Mesenteric fat pad (tissue), 1 donor: ENCODE results near the gene NDUFS8. TPM values are rescaled to one million over a fixed set of nuclear protein-coding genes. Genes with fewer than 3 reads are reported as not detected.

Experiments used
- DNase-seq: peaks from one replicate; pipeline ENCODE4 v3.0.0-alpha.2; 2020; ENCODE audit warnings: low spot score
- total RNA-seq: library from RNA; stranded (reverse); fragmentation: NEBNext Ultra II Directional; extraction: Animal tissue kit (Norgen Biotek cat#: 25700); gene quantifications from one replicate; pipeline ENCODE4 v1.2.1, GENCODE V29; 2021
- donor health status: DM: yes; HTN: yes; CAD: no.

Gene NDUFS8
- total RNA-seq, 1 donor from 2014 or later, result 134 TPM

GRCh38 chr11:68048681-68049508, 18.4 kb downstream of the NDUFS8 start:
- no peak for DNase-seq

DNA sequence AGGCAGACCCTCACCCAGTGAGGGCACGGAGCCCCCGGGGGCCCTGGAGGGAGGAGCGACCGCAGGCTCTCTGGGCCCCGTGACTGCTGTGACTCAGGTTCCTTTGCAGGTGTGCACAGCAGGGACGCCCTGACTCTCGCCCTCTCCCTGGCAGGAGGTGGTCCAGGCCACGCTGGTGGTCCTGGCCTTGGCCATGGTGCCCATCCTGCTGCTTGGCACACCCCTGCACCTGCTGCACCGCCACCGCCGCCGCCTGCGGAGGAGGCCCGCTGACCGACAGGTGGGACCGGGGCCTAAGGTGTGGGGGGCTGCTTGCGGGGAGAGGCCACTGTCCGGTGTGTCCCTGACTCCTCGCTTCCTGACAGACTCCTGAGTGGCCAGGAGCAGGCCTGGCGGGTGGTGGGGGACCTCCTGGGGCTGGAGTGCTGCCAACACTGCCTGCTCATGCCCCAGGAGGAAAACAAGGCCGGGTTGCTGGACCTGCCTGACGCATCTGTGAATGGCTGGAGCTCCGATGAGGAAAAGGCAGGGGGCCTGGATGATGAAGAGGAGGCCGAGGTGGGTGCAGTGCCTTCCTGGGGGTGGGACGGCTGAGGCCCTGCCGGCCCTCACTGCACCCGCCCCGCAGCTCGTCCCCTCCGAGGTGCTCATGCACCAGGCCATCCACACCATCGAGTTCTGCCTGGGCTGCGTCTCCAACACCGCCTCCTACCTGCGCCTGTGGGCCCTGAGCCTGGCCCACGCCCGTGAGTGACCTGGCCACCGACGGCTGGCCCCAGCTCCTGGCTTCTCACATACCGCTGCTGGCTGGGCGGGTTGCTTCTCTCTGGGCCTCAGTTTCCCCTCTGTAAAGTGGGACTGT, 19.3 kb downstream of the NDUFS8 start:
- DNase-seq, result no peak

DNA sequence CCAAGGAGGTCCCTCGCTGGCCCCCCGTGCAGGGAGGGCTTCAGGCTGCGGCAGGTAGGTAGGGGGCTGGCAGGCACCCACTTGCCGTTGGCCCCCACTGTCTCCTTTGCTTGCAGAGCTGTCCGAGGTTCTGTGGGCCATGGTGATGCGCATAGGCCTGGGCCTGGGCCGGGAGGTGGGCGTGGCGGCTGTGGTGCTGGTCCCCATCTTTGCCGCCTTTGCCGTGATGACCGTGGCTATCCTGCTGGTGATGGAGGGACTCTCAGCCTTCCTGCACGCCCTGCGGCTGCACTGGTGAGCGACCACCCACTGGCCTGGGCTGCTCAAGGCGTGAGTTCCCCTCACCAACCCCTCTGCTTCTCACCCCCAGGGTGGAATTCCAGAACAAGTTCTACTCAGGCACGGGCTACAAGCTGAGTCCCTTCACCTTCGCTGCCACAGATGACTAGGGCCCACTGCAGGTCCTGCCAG, 19.9 kb downstream of the NDUFS8 start:
- no peak for DNase-seq

DNA sequence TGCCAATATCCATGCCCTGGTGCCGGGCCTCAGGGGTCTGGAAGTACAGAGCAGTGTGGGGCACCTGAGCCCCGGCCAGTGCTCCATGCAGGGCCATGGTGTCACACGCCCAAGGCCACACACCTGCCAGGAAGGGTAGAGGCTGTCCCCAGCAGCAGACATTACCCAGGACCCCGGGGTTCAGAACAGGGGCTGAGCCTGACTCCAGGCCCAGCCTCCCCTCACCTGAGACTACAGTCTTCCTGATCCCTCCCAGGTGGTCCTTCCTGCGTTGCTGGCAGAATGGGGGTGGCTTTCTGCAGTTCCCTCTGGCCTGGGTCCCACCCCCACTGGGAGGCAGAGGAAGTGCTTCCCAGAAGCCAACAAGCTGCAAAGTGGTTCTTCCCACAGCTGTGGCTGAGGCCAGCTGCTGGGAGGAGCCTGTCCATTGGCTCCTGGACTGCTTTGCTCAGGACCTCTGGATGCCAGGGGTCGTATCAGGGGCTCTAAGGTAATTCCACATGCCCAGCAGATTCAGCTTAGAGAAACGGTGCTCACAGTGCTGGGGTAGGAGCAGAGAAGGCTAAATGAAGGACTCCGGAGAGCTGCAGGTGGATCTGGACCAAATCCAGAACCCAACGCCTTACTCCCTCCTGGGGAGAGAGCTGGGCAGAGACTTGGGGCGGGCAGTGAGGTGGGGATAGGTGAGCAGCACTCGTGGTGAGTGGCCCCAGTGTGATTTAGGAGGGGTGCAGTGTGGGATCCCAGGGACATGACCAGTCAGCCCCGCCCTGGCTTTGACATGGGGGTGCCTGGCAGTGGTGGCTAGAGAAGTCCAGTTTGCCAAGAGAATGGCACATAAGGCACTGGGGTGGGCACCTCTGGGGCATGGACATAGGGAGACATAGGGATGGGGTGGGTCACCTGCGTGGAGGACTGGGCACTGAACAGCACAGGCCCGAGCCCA, 21.0 kb downstream of the NDUFS8 start:
- DNase-seq, result no peak

DNA sequence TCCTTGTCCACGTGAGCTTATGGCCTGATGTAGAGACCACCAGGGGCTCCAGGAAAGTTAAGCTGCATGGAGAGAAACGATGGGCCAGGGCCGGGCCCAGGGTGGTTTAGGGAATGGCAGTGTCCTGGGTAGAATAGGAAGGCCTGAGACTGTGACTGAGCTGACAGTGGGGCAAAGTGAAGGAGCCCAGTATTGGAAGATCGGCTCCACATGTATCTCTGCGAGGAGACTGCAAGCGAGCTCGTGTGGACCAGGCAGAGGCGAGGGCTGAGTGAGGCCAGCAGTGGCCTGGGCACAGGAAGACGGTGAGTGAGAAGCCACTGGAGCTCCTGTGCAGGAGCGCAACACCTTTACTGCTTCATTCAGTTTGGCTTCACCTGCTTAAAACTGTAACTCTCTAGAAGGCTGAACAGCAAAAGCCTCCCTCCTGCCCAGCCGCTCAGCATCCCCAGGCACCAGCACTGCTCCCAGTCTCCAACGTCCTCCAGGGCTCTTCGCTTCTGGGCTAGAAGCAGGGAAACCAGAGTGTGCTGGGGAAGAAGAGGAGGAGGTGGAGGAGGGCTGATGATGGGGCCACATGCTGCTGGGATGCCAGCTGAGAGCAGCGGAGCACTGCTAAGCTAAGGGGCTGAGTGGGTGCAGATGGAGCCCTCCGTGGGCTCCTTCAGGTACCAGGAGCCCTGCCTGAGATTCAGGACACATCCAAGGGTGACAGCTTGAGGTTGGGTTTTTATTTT, 21.8 kb downstream of the NDUFS8 start:
- DNase-seq, result no peak

DNA sequence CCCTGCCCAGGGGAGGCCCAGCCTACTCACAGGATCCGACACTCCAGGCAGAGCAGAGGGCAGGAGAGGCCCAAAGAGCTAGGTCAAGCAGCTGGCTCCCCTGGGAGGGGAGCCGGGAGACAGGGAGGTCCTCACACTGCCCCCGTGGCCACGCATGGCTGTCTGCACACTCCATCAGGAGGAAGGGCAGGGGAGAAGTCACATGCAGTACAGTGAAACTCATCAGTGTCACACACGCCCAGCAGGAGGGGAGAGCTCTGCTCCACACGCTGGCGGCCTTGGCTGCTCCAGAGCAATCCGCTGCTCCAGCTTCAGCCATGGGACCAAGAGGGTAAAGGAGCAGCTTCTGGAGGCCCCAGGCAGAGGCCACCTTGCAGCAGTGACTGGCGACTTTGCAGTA, 22.6 kb downstream of the NDUFS8 start:
- DNase-seq, result no peak

- DNase-seq, result no peak
Observed at GRCh38 chr11:68053981-68054812, 23.7 kb downstream of the NDUFS8 start.

GRCh38 chr11:68056317-68057285, 26.1 kb downstream of the NDUFS8 start:
- no peak for DNase-seq

- DNase-seq, result no peak
Observed at GRCh38 chr11:68057807-68058206, 27.3 kb downstream of the NDUFS8 start.

DNA sequence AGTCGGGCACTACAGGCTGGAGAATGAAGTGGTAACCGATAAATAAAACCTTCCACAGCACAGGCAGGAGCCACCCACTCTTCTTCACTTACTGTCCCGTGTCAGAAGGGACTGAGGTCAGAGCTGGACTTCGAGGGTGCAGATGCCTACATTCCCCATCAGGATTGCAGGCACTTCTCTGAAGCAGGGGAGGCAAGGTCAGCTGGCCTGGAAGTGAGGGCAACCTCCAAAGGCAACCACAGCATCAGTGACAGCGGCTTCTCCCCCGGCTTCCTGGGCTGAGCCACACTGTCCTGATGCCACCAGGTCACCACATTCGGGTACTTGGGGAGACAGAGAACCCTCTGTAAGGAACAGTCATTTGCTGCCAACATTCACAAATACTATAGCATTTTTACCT, 31.0 kb downstream of the NDUFS8 start:
- peak; percentile 73 for DNase-seq

DNA sequence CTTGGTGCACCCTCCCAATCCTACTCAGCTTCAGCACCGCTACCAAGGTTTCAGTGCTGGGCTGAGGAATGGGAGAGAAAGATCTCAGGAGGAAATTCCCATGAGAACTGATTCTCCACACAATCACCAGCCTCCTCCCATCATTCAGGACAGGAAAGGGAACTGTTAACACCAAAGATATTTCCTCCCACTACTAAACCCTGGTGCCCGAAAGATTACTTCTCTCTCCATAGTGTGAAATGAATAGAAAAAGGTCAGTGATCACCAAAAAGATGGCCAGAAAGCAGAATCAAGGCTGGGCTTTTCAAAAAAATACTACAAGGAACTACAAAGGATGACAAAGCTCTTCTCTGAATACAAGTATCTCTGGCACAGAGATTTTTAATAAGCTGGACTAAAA, 34.4 kb downstream of the NDUFS8 start:
- DNase-seq, result no peak

DNA sequence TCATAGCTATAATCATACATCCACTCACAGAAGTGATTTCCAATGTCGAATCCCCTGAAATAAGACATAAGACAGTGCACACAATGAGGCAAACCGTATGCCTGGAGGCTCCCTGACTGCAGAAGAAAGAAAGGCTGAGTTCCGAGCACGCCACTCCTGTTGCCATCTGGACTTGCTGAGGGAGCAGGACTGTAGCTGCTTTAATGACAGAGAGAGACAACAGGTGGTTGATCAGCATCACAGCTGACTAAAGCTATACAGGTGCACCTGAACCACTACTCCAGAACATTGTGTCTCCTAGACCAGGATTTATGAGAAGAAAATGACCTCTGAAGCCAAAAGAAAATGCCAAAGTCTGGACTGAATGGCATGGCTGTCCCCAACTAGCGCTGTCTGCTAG, 35.4 kb downstream of the NDUFS8 start:
- DNase-seq, result no peak

- DNase-seq, result no peak
Observed at GRCh38 chr11:68066742-68067141, 36.3 kb downstream of the NDUFS8 start.

DNA sequence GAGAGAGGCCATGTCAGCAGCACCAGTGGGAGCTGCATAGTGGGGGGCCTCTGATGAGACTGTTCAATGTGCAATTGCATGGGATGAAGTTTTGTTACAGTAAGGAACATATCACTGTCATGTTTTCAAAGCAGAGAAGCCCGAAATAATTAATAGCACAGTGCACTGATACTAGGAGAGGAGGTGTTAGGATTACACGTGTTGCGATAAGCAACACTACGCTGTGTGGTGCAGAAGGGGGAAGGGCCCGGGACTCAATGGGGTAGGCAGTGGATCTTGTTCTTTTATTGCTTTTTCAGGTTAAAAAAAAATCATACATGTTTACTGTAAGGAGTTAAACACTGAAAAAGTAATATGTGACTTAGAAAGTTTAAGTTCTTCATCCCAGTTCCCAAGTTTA, 37.5 kb downstream of the NDUFS8 start:
- no peak for DNase-seq

DNA sequence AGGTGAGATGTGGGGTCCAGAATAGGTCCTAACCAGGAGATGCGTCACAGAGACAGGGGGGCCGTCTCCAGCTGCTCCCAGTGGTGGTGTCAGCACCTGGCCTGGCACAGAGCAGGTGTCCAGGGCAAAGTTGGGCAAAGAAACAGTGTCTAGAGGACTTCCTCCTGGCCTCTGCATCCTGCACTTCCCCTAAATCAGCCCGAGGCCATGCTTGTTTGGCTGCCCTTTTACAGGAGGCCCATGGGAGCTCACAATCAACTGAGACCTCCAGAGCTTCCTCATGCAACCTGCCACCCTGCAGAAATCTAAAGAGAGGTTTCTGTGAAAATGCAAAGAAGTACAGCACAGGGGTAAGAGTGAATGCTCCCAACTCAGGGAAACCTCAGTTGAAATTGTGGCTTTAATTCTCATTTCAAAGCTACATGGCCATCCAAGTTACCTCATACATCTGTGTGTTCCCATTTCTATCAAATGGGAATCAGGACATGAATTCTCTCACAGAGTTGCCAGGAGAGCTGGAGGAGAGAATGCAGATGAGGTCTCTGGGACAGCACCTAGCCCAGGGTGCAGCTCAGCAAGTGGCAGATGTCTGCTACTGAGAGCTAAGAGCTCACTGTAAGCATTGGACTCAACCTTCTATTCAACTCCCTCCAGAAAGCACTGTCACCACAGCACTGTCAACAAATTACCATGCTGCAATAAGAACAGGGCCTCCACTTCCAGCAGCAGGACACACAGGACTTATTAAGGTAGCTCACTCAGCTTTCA, 41.0 kb downstream of the NDUFS8 start:
- DNase-seq, result no peak

- no peak for DNase-seq
Observed at GRCh38 chr11:68074584-68075352, 44.3 kb downstream of the NDUFS8 start.
